H1 (cell line): Measurements from ENCODE around the gene RBP5. TPM values are rescaled to one million over a fixed set of nuclear protein-coding genes. Genes with fewer than 3 reads are reported as not detected.

Experiments used
- CTCF ChIA-PET: fragments of 300-600 bp; sonication (Branson Sonifier 250); formaldehyde crosslinking; loops from one replicate; lab custom pipeline; 2021; ENCODE audit not compliant: partially characterized antibody; lab: Charles Lee
- POLR2A ChIA-PET: fragments of 300-600 bp; sonication (Branson Sonifier 250); formaldehyde crosslinking; loops from one replicate; lab custom pipeline; 2021; ENCODE audit warnings: inconsistent platforms; ENCODE audit not compliant: partially characterized antibody; lab: Charles Lee
- DNase-seq, 2 experiments: peaks; one replicate each; pipeline versions ENCODE4 v3.0.0 to v3.0.0-alpha.2; 2010 to 2022; ENCODE audit warnings: low spot score in 2 of 2, low read depth in 1 of 2, mixed read lengths in 1 of 2
- FAIRE-seq: peaks from 2 replicates; lab custom pipeline; 2011; peaks lifted over from hg19 to GRCh38; lab: Jason Lieb, UNC
- H2AFZ ChIP-seq: 2 replicates; pipeline ENCODE4 v1.8.1; 2012; ENCODE audit warnings: low read length, inconsistent platforms
- H2AK5ac ChIP-seq: 2 replicates; pipeline ENCODE4 v1.6.1; 2013; ENCODE audit warnings: low read depth, low read length
- H2BK120ac ChIP-seq: replicated peaks from 2 replicates; pipeline ENCODE3; 2013; ENCODE audit warnings: low read depth, low read length, inconsistent platforms
- H2BK12ac ChIP-seq: 2 replicates; pipeline ENCODE4 v1.6.1; 2013; ENCODE audit warnings: low read depth, low read length
- H2BK15ac ChIP-seq: 2 replicates; pipeline ENCODE4 v1.6.1; 2013; ENCODE audit warnings: low read length
- H2BK20ac ChIP-seq: 2 replicates; pipeline ENCODE4 v1.6.1; 2013; ENCODE audit warnings: low read length
- H2BK5ac ChIP-seq: 2 replicates; pipeline ENCODE4 v1.6.1; 2013; ENCODE audit warnings: low read depth, low read length
- H3K14ac ChIP-seq: 2 replicates; pipeline ENCODE4 v1.6.1; 2013; ENCODE audit warnings: inconsistent platforms; ENCODE audit not compliant: insufficient read length
- H3K18ac ChIP-seq: 2 replicates; pipeline ENCODE4 v1.6.1; 2013; ENCODE audit warnings: low read length; ENCODE audit errors: extremely low read depth
- H3K23ac ChIP-seq: 2 replicates; pipeline ENCODE4 v1.6.1; 2013; ENCODE audit warnings: inconsistent platforms; ENCODE audit not compliant: insufficient read length
- H3K23me2 ChIP-seq: 2 replicates; pipeline ENCODE4 v1.6.1; 2013; ENCODE audit warnings: low read depth, low read length
- H3K27ac ChIP-seq: 2 replicates; pipeline ENCODE4 v1.6.1; 2011; ENCODE audit warnings: low read depth, low read length, inconsistent platforms
- H3K27me3 ChIP-seq, 4 experiments: replicated peaks in 1 of 4; 1 replicate in 1 of 4; 2 replicates in 3 of 4; pipeline versions ENCODE4 v1.6.1 to v1.8.1; 2011 to 2013; ENCODE audit warnings: low read length in 3 of 4, mild to moderate bottlenecking in 3 of 4, inconsistent platforms in 2 of 4, mixed read lengths in 2 of 4, moderate library complexity in 1 of 4; ENCODE audit not compliant: control insufficient read depth in 3 of 4, insufficient read depth in 3 of 4; ENCODE audit errors: extremely low read depth in 1 of 4
- H3K36me3 ChIP-seq, 4 experiments: 2 replicates each; pipeline versions ENCODE4 v1.6.1 to v1.8.1; 2011 to 2013; ENCODE audit warnings: mild to moderate bottlenecking in 4 of 4, low read length in 3 of 4, moderate library complexity in 2 of 4, control low read depth in 1 of 4, inconsistent platforms in 1 of 4; ENCODE audit not compliant: insufficient read depth in 4 of 4, control insufficient read depth in 2 of 4
- H3K4ac ChIP-seq: replicated peaks from 2 replicates; pipeline ENCODE3; 2013; ENCODE audit warnings: low read length, low read depth, mixed read lengths, inconsistent platforms; ENCODE audit not compliant: insufficient read length
- H3K4me1 ChIP-seq, 4 experiments: replicated peaks in 1 of 4; 1 replicate in 1 of 4; 2 replicates in 3 of 4; pipeline versions ENCODE4 v1.6.1 to v1.8.1; 2011 to 2013; ENCODE audit warnings: low read length in 3 of 4, inconsistent platforms in 2 of 4, mixed read lengths in 1 of 4; ENCODE audit not compliant: insufficient read depth in 4 of 4, control insufficient read depth in 3 of 4
- H3K4me2 ChIP-seq, 2 experiments: 2 replicates each; pipeline versions ENCODE4 v1.6.1 to v1.8.1; 2011 to 2013; ENCODE audit warnings: low read depth in 2 of 2, low read length in 2 of 2, control low read depth in 1 of 2, inconsistent platforms in 1 of 2, mild to moderate bottlenecking in 1 of 2; ENCODE audit not compliant: insufficient read depth in 1 of 2
- H3K4me3 ChIP-seq, 4 experiments: fragments of 200-600, 300-600 bp in 1 of 4; sonication (generic), shearing (Covaris generic), sonication (Bioruptor Twin) in 1 of 4; 2 replicates each; pipeline versions ENCODE4 v1.5.1 to v1.8.1; 2011 to 2016; ENCODE audit warnings: low read length in 4 of 4, low read depth in 3 of 4, control low read depth in 2 of 4, inconsistent platforms in 2 of 4, mild to moderate bottlenecking in 2 of 4, mixed read lengths in 1 of 4, moderate library complexity in 1 of 4; ENCODE audit not compliant: insufficient read depth in 2 of 4; ENCODE audit errors: extremely low read depth in 1 of 4
- H3K56ac ChIP-seq: replicated peaks from 2 replicates; pipeline ENCODE3; 2013; ENCODE audit warnings: low read depth, mild to moderate bottlenecking, mixed read lengths, low read length, inconsistent platforms; ENCODE audit not compliant: insufficient read length
- H3K79me1 ChIP-seq: 2 replicates; pipeline ENCODE4 v1.6.1; 2013; ENCODE audit warnings: low read depth, low read length, control low read depth
- H3K79me2 ChIP-seq, 2 experiments: 2 replicates each; pipeline versions ENCODE4 v1.6.1 to v1.8.1; 2012 to 2013; ENCODE audit warnings: low read length in 2 of 2, mild to moderate bottlenecking in 2 of 2, inconsistent platforms in 1 of 2; ENCODE audit not compliant: insufficient read depth in 2 of 2, control insufficient read depth in 1 of 2
- H3K9ac ChIP-seq, 4 experiments: replicated peaks in 1 of 4; 1 replicate in 1 of 4; 2 replicates in 3 of 4; pipeline versions ENCODE4 v1.6.1 to v1.8.1; 2011 to 2013; ENCODE audit warnings: low read depth in 3 of 4, low read length in 3 of 4, control low read depth in 2 of 4, mild to moderate bottlenecking in 2 of 4, moderate library complexity in 2 of 4, inconsistent platforms in 1 of 4; ENCODE audit errors: extremely low read depth in 1 of 4
- H3K9me3 ChIP-seq, 2 experiments: 2 replicates each; pipeline versions ENCODE4 v1.6.1 to v1.8.1; 2012 to 2013; ENCODE audit warnings: mild to moderate bottlenecking in 2 of 2, moderate library complexity in 2 of 2, control low read depth in 1 of 2, inconsistent platforms in 1 of 2, low read depth in 1 of 2, low read length in 1 of 2, mixed read lengths in 1 of 2; ENCODE audit not compliant: insufficient read depth in 2 of 2
- H4K20me1 ChIP-seq, 2 experiments: replicated peaks in 1 of 2; 2 replicates each; pipeline versions ENCODE3 to v1.8.1; 2011 to 2013; ENCODE audit warnings: inconsistent platforms in 2 of 2, low read length in 2 of 2, mild to moderate bottlenecking in 1 of 2; ENCODE audit not compliant: insufficient read depth in 2 of 2, control insufficient read depth in 1 of 2
- H4K5ac ChIP-seq: 2 replicates; pipeline ENCODE4 v1.6.1; 2013; ENCODE audit warnings: low read length, low read depth, mixed read lengths, inconsistent platforms; ENCODE audit not compliant: insufficient read length
- H4K8ac ChIP-seq: 2 replicates; pipeline ENCODE4 v1.8.0; 2013; ENCODE audit warnings: mild to moderate bottlenecking, moderate library complexity, low read length, inconsistent platforms; ENCODE audit not compliant: insufficient read depth; ENCODE audit errors: extremely low read depth
- H4K91ac ChIP-seq: replicated peaks from 2 replicates; pipeline ENCODE3; 2013; ENCODE audit warnings: low read length, mixed read lengths, inconsistent platforms; ENCODE audit not compliant: insufficient read length
- ASH2L ChIP-seq: fragments of 200-600, 300-600 bp; sonication (generic); IDR thresholded peaks from one replicate; pipeline ENCODE4 v1.7.1; 2017; ENCODE audit warnings: low read length
- CEBPB ChIP-seq: IDR thresholded peaks from 2 replicates; pipeline ENCODE4 v1.6.1; 2012; ENCODE audit warnings: low read depth, low read length
- CHD1 ChIP-seq: IDR thresholded peaks from 2 replicates; pipeline ENCODE4 v1.6.1; 2012; ENCODE audit warnings: low read depth, low read length, improper control_type of control experiment
- CTBP2 ChIP-seq: IDR thresholded peaks from 2 replicates; pipeline ENCODE4 v1.7.0; 2011; ENCODE audit warnings: borderline replicate concordance, mild to moderate bottlenecking, moderate library complexity, mixed read lengths, low read length; ENCODE audit not compliant: insufficient read depth, insufficient read length
- E2F6 ChIP-seq: IDR thresholded peaks from 2 replicates; pipeline ENCODE4 v1.6.1; 2012; ENCODE audit warnings: inconsistent platforms
- EP300 ChIP-seq, 2 experiments: IDR thresholded peaks; 1 replicate in 1 of 2; 2 replicates in 1 of 2; pipeline ENCODE4 v1.6.1; 2011 to 2012; ENCODE audit warnings: low read depth in 2 of 2, low read length in 2 of 2, mild to moderate bottlenecking in 2 of 2, borderline replicate concordance in 1 of 2, inconsistent platforms in 1 of 2, moderate library complexity in 1 of 2
- SAP30 ChIP-seq: fragments of 300-600 bp; sonication (generic); IDR thresholded peaks from 2 replicates; pipeline ENCODE4 v1.7.1; 2012; ENCODE audit warnings: low read length, moderate library complexity, mild to moderate bottlenecking, inconsistent platforms; ENCODE audit not compliant: insufficient read depth, insufficient replicate concordance
- SIN3A ChIP-seq, 2 experiments: IDR thresholded peaks in 1 of 2; conservative IDR thresholded peaks in 1 of 2; 2 replicates each; pipeline ENCODE4 v1.6.1; 2011 to 2012; ENCODE audit warnings: low read length in 2 of 2, improper control_type of control experiment in 1 of 2, low read depth in 1 of 2, mild to moderate bottlenecking in 1 of 2
- TAF7 ChIP-seq: optimal IDR thresholded peaks from 2 replicates; pipeline ENCODE3; 2011; ENCODE audit warnings: low read depth, mild to moderate bottlenecking, inconsistent platforms, low read length, moderate library complexity, borderline replicate concordance
- WGBS, 2 experiments: shearing (Covaris generic) in 1 of 2; methylation state at CpG; one replicate each; pipeline versions ENCODE4 v1.1.6 to v1.1.7; 2013 to 2015; ENCODE audit warnings: low lambda C conversion rate in 2 of 2, mixed read lengths in 2 of 2, inconsistent platforms in 1 of 2, low coverage in 1 of 2, missing lambda C conversion rate in 1 of 2; ENCODE audit not compliant: insufficient replicate concordance in 2 of 2, insufficient coverage in 1 of 2, insufficient read length in 1 of 2; ENCODE audit errors: extremely low coverage in 1 of 2, missing lambda C conversion rate in 1 of 2; 5-methylcytosine and 5-hydroxymethylcytosine counted together
- polyA plus RNA-seq, 7 experiments: library from polyadenylated mRNA; depleted of rRNA in 3 of 7; stranded (reverse) in 5 of 7; unstranded in 2 of 7; fragments of >200 nt in 5 of 7; fragments of 200-250 nt in 2 of 7; gene quantifications; 1 replicate in 5 of 7; 2 replicates in 1 of 7; 4 replicates in 1 of 7; pipeline versions ENCODE4 v1.2.1 to v1.2.3, GENCODE V29; 2011 to 2013; ENCODE audit warnings: missing spikeins in 2 of 7, mixed read lengths in 2 of 7
- total RNA-seq: library from RNA; stranded (reverse); fragmentation: NEBNext Ultra II Directional; extraction: Animal tissue kit (Norgen Biotek cat#: 25700); gene quantifications from 2 replicates; pipeline ENCODE4 v1.2.1, GENCODE V29; 2021

Gene RBP5
- total and polyA plus RNA-seq, 2 of the 8 experiments (the other 6 are each of a cell fraction or from before 2014, with no cell fraction given) = 1.2 to 1.9 TPM

DNA sequence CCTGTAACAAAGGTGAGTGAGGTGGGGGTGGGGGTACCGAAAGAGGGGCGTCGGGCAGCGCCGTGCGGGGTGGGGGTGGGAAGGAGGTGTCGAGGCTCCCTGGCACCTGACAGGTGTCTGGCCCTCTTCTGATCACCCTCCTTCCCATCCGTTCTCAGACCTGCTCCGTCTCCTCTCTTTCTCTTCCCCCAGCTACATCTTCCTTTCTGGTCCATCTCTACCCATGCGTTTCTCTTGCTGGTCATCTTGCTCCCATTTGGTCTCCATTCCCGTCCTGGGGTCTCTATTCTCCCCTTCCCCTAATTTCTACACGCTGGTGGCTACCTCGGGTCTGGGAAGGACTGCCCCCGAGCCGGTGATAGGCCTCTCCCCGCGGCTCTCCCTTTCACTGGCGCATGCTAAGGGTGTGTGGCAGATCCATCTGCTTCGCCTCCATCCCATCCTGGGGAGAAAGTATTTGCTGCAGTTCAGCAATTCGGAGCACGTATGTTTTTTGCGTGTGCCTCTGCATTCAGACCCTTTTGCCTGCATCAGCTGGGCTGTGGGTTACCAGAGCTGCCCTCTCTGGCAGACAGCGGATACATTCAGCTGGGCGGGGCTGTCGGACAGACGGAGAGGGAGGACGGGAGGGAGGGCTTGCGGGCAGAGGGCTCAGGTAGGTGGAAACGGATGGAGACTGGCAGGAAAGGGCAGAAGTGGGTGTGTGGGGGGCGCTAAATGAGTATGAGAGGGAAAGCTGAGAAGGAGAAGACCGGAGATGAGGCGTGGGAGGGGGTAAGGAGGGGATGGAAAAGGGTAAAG is 2.2 kb upstream of the RBP5 start:
- H3K9me3 ChIP-seq = no peaks in the 10 kb centered on the region
- CTCF ChIA-PET = interaction anchor here (0.6 to 1.8 kb wide), 11 partner anchors 9 to 112 kb away, joined by 3 to 8 read pairs (median 3); partner anchors contain the start of gene LPCAT3
- peaks cover 0 to 18% (median 7%) of the 10 kb centered on the region in 4 experiments; a peak in 6 of 7 replicates for H3K4me1 ChIP-seq
- TF ChIP-seq CEBPB (no peak), CTBP2 (peak; percentile 29), CHD1 (no peak), TAF7 (peak; percentile 38), E2F6 (peak; percentile 13; the same call in 1 of the 2 replicates), SAP30 (peak; percentile 93), ASH2L (peak; percentile 26), SIN3A (conservative IDR thresholded peaks at IDR 0.05 in 1 of 2, IDR thresholded peaks at IDR 0.05 in 1 of 2; ENCODE audit: low read depth in 1 of 2, low read length in 2 of 2) (peak; percentile 13 to 88; a peak in 2 of 4 replicates), EP300 (IDR thresholded peaks at IDR 0.05; ENCODE audit: borderline replicate concordance in 1 of 2, low read depth in 2 of 2, low read length in 2 of 2) (no peak)

More for the DNA sequence above, 2.2 kb upstream of the RBP5 start:
- POLR2A ChIA-PET = interaction anchor here (0.9 to 3.4 kb wide), 10 partner anchors 10 to 186 kb away, joined by 3 to 21 read pairs (median 5); partner anchors contain the start of genes C12orf57 and RNU7-1
- H4K8ac ChIP-seq = peak overlapping the region; percentile 62; the same call in 1 of the 2 replicates
- no peak overlapping the region for H2BK15ac ChIP-seq
- 4% methylated on average over 25 of the region's 32 CpGs; no CpG with 5 or more reads in 1 of the 2 experiments for WGBS, 2 experiments
- H2BK12ac ChIP-seq = no peak overlapping the region
- FAIRE-seq (no peak), DNase-seq (peak in 1 of 2 experiments; percentile 78)
- peak overlapping the region; percentile 90 to 100 for H3K4me2 ChIP-seq
- H3K14ac ChIP-seq = no peak overlapping the region
- H3K79me1 ChIP-seq = peaks cover 2% of the 10 kb centered on the region; the same call in 1 of the 2 replicates
- no peak overlapping the region for H3K23ac ChIP-seq
- H3K18ac ChIP-seq = no peak overlapping the region; the same call in 1 of the 2 replicates
- H2BK5ac ChIP-seq = 0 out of 2 replicates have a peak overlapping the region, but pooled peaks have one; percentile 24
- peaks cover 0 to 7% (median under 1%) of the 10 kb centered on the region in 4 experiments; a peak in 4 of 8 replicates for H3K36me3 ChIP-seq
- no peak overlapping the region for H4K5ac ChIP-seq
- H2AK5ac ChIP-seq = no peak overlapping the region
- peak overlapping the region in 2 of 4 experiments; percentile 6 to 36; a peak in 1 of 7 replicates for H3K9ac ChIP-seq
- peaks cover 0 to 3% of the 10 kb centered on the region in 2 experiments for H4K20me1 ChIP-seq
- H3K23me2 ChIP-seq = peaks cover 19% of the 10 kb centered on the region
- H2BK20ac ChIP-seq = no peak overlapping the region
- no peaks in the 10 kb centered on the region for H3K79me2 ChIP-seq
- H3K4me3 ChIP-seq = peak overlapping the region; percentile 68 to 82 (median 74)
- H3K27ac ChIP-seq = no peak overlapping the region
- H3K56ac ChIP-seq = no peak overlapping the region
- H2BK120ac ChIP-seq = no peak overlapping the region
- H4K91ac ChIP-seq = no peak overlapping the region
- no peak overlapping the region; the same call in none of the 2 replicates for H2AFZ ChIP-seq
- peak overlapping the region; percentile 57 for H3K4ac ChIP-seq
- peaks cover 0 to 9% (median 5%) of the 10 kb centered on the region in 4 experiments; a peak in 5 of 7 replicates for H3K27me3 ChIP-seq
